NB4 (cell line): ENCODE results near the gene MMP8.

ENCODE experiments used
- DNase-seq: peaks from one replicate; pipeline ENCODE4 v3.0.0; 2010; ENCODE audit warnings: low read depth
- H3K4me3 ChIP-seq: one replicate; pipeline ENCODE4 v1.5.1; 2011; ENCODE audit warnings: mild to moderate bottlenecking, low read depth, low read length, moderate library complexity
- MAX ChIP-seq: IDR thresholded peaks from 2 replicates; pipeline ENCODE4 v1.6.1; 2011; ENCODE audit warnings: low read depth, low read length
- MYC ChIP-seq: IDR thresholded peaks from 2 replicates; pipeline ENCODE4 v1.6.1; 2011; ENCODE audit warnings: low read depth, low read length
- POLR2A ChIP-seq: IDR thresholded peaks from 2 replicates; pipeline ENCODE4 v1.6.1; 2011; ENCODE audit warnings: mild to moderate bottlenecking; ENCODE audit not compliant: insufficient read length; ENCODE audit errors: extremely low read depth
- TF ChIP-seq, protein P1 (sequence below): IDR thresholded peaks from one replicate; pipeline ENCODE4 v1.5.1; 2012; ENCODE audit warnings: low read depth, low read length

MMP8 gene

GRCh38 chr11:102678022-102678421, 46.7 kb downstream of the MMP8 start:
- H3K4me3 ChIP-seq: no peak overlapping the region
- no peak for DNase-seq
- TF ChIP-seq, protein P1, sequence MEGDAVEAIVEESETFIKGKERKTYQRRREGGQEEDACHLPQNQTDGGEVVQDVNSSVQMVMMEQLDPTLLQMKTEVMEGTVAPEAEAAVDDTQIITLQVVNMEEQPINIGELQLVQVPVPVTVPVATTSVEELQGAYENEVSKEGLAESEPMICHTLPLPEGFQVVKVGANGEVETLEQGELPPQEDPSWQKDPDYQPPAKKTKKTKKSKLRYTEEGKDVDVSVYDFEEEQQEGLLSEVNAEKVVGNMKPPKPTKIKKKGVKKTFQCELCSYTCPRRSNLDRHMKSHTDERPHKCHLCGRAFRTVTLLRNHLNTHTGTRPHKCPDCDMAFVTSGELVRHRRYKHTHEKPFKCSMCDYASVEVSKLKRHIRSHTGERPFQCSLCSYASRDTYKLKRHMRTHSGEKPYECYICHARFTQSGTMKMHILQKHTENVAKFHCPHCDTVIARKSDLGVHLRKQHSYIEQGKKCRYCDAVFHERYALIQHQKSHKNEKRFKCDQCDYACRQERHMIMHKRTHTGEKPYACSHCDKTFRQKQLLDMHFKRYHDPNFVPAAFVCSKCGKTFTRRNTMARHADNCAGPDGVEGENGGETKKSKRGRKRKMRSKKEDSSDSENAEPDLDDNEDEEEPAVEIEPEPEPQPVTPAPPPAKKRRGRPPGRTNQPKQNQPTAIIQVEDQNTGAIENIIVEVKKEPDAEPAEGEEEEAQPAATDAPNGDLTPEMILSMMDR: no peak
- TF ChIP-seq MAX (no peak), POLR2A (no peak), MYC (no peak)

GRCh38 chr11:102676084-102676483, 48.7 kb downstream of the MMP8 start:
- no peak for DNase-seq
- TF ChIP-seq, protein P1: no peak
- TF ChIP-seq POLR2A (no peak), MAX (no peak), MYC (no peak)
- no peak overlapping the region for H3K4me3 ChIP-seq

DNA sequence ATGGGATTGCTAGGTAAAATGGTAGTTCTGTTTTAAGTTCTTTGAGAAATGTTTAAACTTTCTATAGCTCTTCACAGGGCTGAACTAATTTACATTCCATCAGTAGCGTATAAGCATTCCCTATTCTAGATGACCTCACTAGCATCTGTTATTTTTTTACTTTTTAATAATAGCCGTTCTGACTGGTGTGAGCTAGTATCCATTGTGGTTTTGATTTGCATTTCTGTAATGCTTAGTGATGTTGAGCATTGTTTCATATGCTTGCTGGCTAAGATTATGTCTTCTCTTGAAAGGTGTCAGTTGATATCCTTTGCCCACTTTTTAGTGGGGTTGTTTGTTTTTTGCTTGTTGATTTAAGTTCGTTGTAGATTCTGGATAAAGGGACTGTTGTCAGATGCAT, 55.1 kb downstream of the MMP8 start:
- DNase-seq: no peak
- no peak for TF ChIP-seq MAX
- TF ChIP-seq, protein P1: no peak
- no peak for TF ChIP-seq MYC
- no peak for TF ChIP-seq POLR2A
- no peak overlapping the region for H3K4me3 ChIP-seq

GRCh38 chr11:102666331-102666957, 58.3 kb downstream of the MMP8 start:
- H3K4me3 ChIP-seq: no peak overlapping the region
- TF ChIP-seq MAX: no peak
- peak; percentile 2; the same call in 1 of the 2 replicates for TF ChIP-seq MYC
- no peak for TF ChIP-seq POLR2A
- TF ChIP-seq, protein P1: peak; percentile 85
- peak; percentile 58 for DNase-seq

DNA sequence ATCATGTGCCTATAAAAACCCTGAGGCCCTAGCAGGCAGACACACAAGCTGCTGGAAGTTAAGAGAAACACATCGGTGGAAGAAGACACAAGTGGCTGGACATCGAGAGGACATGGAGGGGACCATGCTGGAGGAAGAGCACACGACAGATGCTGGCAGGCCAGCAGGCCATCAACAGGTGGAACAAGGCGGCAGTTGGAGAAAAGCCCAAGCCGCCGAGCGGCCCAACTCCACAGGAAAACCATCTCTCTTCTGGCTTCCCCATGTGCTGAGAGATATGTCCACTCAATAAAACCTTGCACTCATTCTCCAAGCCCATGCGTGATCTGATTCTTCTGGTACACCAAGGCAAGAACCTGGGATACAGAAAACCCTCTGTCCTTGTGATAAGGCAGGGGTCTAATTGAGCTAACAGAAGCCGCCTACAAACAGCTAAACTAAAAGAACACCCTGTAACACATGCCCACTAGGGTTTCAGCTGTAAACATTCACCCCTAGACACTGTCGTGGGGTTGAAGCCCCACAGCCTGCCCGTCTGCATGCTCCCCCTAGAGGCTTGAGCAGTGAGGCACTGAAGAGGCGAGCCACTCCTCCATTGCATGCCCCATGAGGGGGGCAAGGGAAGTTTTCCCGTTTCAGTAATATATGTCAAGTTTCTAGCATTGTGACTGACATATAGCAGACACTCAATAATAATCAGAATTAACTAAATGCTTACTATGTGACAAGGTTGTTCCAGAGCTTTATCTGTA, 60.6 kb downstream of the MMP8 start:
- DNase-seq: peak; percentile 46
- TF ChIP-seq MYC: no peak
- no peak for TF ChIP-seq POLR2A
- TF ChIP-seq MAX: no peak
- TF ChIP-seq, protein P1: peak; percentile 66
- no peak overlapping the region for H3K4me3 ChIP-seq
